Measurements from ENCODE around the gene ZNF600. TPM values are rescaled to one million over a fixed set of nuclear protein-coding genes. Genes with fewer than 3 reads are reported as not detected.

ZNF600 gene
- total and polyA plus RNA-seq, 9 of the 15 experiments (the other 6 are each of a cell fraction or from before 2014, with no cell fraction given): 5.7 to 21.5 (median 17.6) TPM

DNA sequence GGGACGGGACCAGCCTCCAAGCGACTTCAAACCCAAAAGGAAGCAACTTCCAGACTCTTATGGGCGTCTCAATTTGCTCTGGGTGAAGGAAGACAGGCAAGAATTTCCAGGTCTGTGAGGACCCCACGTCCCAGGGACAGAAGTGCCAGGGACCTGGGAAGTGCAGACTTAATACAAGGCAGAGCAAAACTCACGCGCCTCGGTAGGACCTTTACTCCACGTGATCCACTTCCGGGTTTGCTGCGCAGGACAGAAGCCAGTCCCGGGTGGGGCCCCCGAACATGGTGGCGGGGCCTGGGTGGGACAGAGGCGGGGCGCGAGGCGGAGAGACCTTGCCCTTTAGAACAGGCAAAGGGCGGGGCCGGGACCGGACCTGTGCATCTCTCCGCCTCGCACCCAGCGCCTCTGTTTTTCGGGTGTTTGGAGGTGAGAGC lies 61.0 kb downstream of the ZNF600 start (continued):
- TF ChIP-seq, protein P1, sequence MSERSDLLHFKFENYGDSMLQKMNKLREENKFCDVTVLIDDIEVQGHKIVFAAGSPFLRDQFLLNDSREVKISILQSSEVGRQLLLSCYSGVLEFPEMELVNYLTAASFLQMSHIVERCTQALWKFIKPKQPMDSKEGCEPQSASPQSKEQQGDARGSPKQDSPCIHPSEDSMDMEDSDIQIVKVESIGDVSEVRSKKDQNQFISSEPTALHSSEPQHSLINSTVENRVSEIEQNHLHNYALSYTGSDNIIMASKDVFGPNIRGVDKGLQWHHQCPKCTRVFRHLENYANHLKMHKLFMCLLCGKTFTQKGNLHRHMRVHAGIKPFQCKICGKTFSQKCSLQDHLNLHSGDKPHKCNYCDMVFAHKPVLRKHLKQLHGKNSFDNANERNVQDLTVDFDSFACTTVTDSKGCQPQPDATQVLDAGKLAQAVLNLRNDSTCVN (CRISPR knock-in tag; IDR thresholded peaks at IDR 0.05): no peak
- TF ChIP-seq, protein P2, sequence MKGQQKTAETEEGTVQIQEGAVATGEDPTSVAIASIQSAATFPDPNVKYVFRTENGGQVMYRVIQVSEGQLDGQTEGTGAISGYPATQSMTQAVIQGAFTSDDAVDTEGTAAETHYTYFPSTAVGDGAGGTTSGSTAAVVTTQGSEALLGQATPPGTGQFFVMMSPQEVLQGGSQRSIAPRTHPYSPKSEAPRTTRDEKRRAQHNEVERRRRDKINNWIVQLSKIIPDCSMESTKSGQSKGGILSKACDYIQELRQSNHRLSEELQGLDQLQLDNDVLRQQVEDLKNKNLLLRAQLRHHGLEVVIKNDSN (CRISPR knock-in tag; IDR thresholded peaks at IDR 0.05): peak; percentile 93
- TF ChIP-seq, protein P3, sequence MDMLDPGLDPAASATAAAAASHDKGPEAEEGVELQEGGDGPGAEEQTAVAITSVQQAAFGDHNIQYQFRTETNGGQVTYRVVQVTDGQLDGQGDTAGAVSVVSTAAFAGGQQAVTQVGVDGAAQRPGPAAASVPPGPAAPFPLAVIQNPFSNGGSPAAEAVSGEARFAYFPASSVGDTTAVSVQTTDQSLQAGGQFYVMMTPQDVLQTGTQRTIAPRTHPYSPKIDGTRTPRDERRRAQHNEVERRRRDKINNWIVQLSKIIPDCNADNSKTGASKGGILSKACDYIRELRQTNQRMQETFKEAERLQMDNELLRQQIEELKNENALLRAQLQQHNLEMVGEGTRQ (CRISPR knock-in tag; IDR thresholded peaks at IDR 0.05): peak; percentile 90
- TF ChIP-seq, protein P4, sequence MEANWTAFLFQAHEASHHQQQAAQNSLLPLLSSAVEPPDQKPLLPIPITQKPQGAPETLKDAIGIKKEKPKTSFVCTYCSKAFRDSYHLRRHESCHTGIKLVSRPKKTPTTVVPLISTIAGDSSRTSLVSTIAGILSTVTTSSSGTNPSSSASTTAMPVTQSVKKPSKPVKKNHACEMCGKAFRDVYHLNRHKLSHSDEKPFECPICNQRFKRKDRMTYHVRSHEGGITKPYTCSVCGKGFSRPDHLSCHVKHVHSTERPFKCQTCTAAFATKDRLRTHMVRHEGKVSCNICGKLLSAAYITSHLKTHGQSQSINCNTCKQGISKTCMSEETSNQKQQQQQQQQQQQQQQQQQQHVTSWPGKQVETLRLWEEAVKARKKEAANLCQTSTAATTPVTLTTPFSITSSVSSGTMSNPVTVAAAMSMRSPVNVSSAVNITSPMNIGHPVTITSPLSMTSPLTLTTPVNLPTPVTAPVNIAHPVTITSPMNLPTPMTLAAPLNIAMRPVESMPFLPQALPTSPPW (CRISPR knock-in tag; IDR thresholded peaks at IDR 0.05): peak; percentile 75
- TF ChIP-seq, protein P5, sequence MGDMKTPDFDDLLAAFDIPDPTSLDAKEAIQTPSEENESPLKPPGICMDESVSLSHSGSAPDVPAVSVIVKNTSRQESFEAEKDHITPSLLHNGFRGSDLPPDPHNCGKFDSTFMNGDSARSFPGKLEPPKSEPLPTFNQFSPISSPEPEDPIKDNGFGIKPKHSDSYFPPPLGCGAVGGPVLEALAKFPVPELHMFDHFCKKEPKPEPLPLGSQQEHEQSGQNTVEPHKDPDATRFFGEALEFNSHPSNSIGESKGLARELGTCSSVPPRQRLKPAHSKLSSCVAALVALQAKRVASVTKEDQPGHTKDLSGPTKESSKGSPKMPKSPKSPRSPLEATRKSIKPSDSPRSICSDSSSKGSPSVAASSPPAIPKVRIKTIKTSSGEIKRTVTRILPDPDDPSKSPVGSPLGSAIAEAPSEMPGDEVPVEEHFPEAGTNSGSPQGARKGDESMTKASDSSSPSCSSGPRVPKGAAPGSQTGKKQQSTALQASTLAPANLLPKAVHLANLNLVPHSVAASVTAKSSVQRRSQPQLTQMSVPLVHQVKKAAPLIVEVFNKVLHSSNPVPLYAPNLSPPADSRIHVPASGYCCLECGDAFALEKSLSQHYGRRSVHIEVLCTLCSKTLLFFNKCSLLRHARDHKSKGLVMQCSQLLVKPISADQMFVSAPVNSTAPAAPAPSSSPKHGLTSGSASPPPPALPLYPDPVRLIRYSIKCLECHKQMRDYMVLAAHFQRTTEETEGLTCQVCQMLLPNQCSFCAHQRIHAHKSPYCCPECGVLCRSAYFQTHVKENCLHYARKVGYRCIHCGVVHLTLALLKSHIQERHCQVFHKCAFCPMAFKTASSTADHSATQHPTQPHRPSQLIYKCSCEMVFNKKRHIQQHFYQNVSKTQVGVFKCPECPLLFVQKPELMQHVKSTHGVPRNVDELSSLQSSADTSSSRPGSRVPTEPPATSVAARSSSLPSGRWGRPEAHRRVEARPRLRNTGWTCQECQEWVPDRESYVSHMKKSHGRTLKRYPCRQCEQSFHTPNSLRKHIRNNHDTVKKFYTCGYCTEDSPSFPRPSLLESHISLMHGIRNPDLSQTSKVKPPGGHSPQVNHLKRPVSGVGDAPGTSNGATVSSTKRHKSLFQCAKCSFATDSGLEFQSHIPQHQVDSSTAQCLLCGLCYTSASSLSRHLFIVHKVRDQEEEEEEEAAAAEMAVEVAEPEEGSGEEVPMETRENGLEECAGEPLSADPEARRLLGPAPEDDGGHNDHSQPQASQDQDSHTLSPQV (IDR thresholded peaks at IDR 0.05): 0 out of 2 replicates have a peak, but pooled peaks have one; percentile 83
- TF ChIP-seq, protein P6, sequence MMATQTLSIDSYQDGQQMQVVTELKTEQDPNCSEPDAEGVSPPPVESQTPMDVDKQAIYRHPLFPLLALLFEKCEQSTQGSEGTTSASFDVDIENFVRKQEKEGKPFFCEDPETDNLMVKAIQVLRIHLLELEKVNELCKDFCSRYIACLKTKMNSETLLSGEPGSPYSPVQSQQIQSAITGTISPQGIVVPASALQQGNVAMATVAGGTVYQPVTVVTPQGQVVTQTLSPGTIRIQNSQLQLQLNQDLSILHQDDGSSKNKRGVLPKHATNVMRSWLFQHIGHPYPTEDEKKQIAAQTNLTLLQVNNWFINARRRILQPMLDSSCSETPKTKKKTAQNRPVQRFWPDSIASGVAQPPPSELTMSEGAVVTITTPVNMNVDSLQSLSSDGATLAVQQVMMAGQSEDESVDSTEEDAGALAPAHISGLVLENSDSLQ (IDR thresholded peaks at IDR 0.05): no peak
- TF ChIP-seq POLR2H (tag; IDR thresholded peaks at IDR 0.05; ENCODE audit: low read depth) (no peak), SAP30 (IDR thresholded peaks at IDR 0.05; ENCODE audit: borderline replicate concordance, insufficient read depth, low read depth, low read length, poor library complexity, severe bottlenecking) (peak; percentile 44), FOXJ2 (tag; IDR thresholded peaks at IDR 0.05) (no peak), ZNF165 (CRISPR knock-in tag; IDR thresholded peaks at IDR 0.05; ENCODE audit: borderline replicate concordance) (no peak)
- TF ChIP-seq, protein P7, sequence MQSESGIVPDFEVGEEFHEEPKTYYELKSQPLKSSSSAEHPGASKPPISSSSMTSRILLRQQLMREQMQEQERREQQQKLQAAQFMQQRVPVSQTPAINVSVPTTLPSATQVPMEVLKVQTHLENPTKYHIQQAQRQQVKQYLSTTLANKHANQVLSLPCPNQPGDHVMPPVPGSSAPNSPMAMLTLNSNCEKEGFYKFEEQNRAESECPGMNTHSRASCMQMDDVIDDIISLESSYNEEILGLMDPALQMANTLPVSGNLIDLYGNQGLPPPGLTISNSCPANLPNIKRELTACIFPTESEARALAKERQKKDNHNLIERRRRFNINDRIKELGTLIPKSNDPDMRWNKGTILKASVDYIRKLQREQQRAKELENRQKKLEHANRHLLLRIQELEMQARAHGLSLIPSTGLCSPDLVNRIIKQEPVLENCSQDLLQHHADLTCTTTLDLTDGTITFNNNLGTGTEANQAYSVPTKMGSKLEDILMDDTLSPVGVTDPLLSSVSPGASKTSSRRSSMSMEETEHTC (IDR thresholded peaks at IDR 0.05): 0 out of 2 replicates have a peak, but pooled peaks have one; percentile 12
- TF ChIP-seq, protein P8, sequence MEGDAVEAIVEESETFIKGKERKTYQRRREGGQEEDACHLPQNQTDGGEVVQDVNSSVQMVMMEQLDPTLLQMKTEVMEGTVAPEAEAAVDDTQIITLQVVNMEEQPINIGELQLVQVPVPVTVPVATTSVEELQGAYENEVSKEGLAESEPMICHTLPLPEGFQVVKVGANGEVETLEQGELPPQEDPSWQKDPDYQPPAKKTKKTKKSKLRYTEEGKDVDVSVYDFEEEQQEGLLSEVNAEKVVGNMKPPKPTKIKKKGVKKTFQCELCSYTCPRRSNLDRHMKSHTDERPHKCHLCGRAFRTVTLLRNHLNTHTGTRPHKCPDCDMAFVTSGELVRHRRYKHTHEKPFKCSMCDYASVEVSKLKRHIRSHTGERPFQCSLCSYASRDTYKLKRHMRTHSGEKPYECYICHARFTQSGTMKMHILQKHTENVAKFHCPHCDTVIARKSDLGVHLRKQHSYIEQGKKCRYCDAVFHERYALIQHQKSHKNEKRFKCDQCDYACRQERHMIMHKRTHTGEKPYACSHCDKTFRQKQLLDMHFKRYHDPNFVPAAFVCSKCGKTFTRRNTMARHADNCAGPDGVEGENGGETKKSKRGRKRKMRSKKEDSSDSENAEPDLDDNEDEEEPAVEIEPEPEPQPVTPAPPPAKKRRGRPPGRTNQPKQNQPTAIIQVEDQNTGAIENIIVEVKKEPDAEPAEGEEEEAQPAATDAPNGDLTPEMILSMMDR (IDR thresholded peaks at IDR 0.05 in 2 of 3, conservative IDR thresholded peaks at IDR 0.05 in 1 of 3; ENCODE audit: insufficient read depth in 2 of 3, low read depth in 1 of 3, low read length in 3 of 3): no peak
